PC-3 (cell line): ENCODE measurements around the gene FIGNL1.

Experiments
- CTCF ChIP-seq: fragments of 300-600 bp; sonication (generic); conservative IDR thresholded peaks from 2 replicates; pipeline ENCODE4 v1.5.1; 2017; ENCODE audit warnings: antibody characterized with exemption, low read depth, mild to moderate bottlenecking, low read length
- EZH2phosphoT487 ChIP-seq: fragments of 300-600 bp; sonication (generic); IDR thresholded peaks from 2 replicates; pipeline ENCODE4 v1.6.1; 2018; ENCODE audit warnings: mild to moderate bottlenecking, antibody characterized with exemption, low read length, borderline replicate concordance

GRCh38 chr7:50461695-50462094, 11.5 kb upstream of the FIGNL1 start:
- TF ChIP-seq CTCF (no peak), EZH2phosphoT487 (no peak)
